ENCODE measurements around the gene BRWD1.

DNA sequence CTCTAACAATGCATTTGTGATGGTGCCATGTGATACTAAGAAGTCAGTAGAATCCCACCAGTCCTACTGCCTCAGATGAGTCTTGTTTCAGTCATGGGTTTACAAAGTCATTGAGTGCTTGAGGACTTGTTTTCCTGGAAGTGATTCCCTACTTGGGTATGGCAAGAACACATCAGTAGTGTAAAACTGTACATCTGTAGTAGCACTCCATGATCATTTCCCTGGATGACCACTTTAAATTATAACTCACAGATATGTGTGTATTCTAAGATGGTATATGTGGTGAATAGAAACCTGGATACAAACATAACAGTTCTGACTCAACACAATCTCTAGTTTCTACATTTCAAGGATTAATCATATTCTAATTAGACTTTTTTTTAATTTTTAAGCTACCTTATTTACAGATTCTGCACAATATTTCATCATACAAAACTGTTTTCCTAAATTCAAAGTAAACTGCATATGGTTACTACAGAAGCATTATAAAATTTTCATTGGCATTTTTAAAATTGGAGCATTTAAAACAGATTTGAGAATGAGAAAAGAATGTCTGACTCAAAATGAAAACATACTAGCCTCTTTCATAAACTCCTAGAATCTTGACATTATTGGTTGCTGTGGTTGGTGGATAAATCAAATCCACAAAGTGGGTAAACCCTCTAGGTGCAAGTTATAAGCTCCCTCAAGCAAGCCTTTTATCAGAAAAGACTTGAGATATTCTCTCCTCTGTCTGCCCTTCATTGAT, 123.4 kb downstream of the BRWD1 start:
- TF ChIP-seq, protein P1, sequence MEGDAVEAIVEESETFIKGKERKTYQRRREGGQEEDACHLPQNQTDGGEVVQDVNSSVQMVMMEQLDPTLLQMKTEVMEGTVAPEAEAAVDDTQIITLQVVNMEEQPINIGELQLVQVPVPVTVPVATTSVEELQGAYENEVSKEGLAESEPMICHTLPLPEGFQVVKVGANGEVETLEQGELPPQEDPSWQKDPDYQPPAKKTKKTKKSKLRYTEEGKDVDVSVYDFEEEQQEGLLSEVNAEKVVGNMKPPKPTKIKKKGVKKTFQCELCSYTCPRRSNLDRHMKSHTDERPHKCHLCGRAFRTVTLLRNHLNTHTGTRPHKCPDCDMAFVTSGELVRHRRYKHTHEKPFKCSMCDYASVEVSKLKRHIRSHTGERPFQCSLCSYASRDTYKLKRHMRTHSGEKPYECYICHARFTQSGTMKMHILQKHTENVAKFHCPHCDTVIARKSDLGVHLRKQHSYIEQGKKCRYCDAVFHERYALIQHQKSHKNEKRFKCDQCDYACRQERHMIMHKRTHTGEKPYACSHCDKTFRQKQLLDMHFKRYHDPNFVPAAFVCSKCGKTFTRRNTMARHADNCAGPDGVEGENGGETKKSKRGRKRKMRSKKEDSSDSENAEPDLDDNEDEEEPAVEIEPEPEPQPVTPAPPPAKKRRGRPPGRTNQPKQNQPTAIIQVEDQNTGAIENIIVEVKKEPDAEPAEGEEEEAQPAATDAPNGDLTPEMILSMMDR (IDR thresholded peaks at IDR 0.05) = no peak
- TF ChIP-seq POLR2A (IDR thresholded peaks at IDR 0.05) (no peak), POLR2AphosphoS5 (IDR thresholded peaks at IDR 0.05) (no peak)
